ENCODE measurements around the gene KLHL17.

KLHL17 gene

DNA sequence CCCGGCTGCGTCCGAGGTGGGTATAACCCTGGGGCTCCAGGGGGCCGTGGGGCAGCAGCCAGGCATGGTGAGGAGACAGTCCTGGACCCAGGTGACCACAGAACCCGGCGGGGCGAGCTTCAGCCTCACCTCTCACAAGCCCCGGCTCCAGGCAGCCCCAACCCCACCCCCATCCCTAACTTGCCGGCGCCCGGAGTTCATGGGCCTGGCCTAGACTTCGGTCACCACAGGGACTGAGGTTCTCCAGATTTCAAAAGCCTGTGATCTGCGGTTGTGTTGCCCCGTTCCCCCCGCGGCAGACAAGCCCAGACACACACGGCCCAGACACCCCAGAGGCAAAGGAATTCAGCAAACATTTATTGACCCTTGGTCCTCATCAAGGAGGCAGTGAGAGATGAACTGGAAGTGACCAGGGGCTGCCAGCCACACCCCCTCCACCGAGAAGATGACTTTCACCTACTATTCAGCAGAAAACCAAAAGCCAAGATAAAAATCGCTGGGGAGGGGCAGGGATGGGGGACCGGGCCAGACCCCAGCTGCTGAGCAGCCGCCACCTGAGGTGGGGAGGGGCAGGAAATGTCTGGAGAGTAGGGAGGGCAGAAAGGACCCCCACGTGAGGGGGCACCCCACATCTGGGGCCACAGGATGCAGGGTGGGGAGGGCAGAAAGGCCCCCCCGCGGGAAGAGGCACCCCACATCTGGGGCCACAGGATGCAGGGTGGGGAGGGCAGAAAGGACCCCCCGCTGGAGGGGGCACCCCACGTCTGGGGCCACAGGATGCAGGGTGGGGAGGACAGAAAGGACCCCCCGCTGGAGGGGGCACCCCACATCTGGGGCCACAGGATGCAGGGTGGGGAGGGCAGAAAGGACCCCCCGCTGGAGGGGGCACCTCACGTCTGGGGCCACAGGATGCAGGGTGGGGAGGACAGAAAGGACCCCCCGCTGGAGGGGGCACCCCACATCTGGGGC is 35.6 kb downstream of the KLHL17 start:
- no peaks in the 10 kb centered on the region for H3K9me3 ChIP-seq (ENCODE audit: control insufficient read depth, low read length)
- no peak overlapping the region for H3K27ac ChIP-seq (ENCODE audit: insufficient read depth, low read depth, low read length, poor library complexity, severe bottlenecking)
- peaks cover 66% of the 10 kb centered on the region for H3K27me3 ChIP-seq (ENCODE audit: control insufficient read depth, insufficient read depth, low read length, poor library complexity, severe bottlenecking)
- H3K36me3 ChIP-seq (ENCODE audit: control insufficient read depth, insufficient read depth, low read length): no peaks in the 10 kb centered on the region
- H3K4me1 ChIP-seq (ENCODE audit: control insufficient read depth, insufficient read depth, low read length): peaks cover 10% of the 10 kb centered on the region
- WGBS, 2 experiments: 67 to 72% methylated on average over 26 to 28 of the region's 30 CpGs
- no peak overlapping the region for H3K4me3 ChIP-seq (ENCODE audit: insufficient read depth, low read depth, low read length)

- no peaks in the 10 kb centered on the region for H3K36me3 ChIP-seq (ENCODE audit: control insufficient read depth, insufficient read depth, low read length)
- peak overlapping the region; percentile 71 for H3K4me3 ChIP-seq (ENCODE audit: insufficient read depth, low read depth, low read length)
- no peak overlapping the region for H3K27ac ChIP-seq (ENCODE audit: insufficient read depth, low read depth, low read length, poor library complexity, severe bottlenecking)
- WGBS, 2 experiments: 59 to 60% methylated on average over 24 of the region's 24 CpGs
- H3K4me1 ChIP-seq (ENCODE audit: control insufficient read depth, insufficient read depth, low read length): peaks cover 10% of the 10 kb centered on the region
- H3K9me3 ChIP-seq (ENCODE audit: control insufficient read depth, low read length): no peaks in the 10 kb centered on the region
- H3K27me3 ChIP-seq (ENCODE audit: control insufficient read depth, insufficient read depth, low read length, poor library complexity, severe bottlenecking): peaks cover 74% of the 10 kb centered on the region
Measured at GRCh38 chr1:996851-997712, 36.7 kb downstream of the KLHL17 start.

DNA sequence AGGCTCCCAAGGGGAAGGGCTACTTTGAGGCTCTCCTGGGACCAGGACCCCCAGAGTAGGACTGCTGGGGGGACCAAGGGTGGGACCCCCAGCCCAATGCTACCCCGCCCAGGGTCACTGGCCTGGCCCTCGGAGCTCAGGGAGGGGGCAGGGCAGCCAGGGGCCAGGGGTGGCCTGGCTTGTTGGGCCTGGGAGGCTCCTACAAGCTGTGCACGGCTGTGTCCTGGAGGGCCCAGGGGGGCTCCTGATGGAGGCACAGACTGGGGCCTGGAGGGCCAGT is 37.3 kb downstream of the KLHL17 start:
- peaks cover 10% of the 10 kb centered on the region for H3K4me1 ChIP-seq (ENCODE audit: control insufficient read depth, insufficient read depth, low read length)
- H3K36me3 ChIP-seq (ENCODE audit: control insufficient read depth, insufficient read depth, low read length): no peaks in the 10 kb centered on the region
- H3K27ac ChIP-seq (ENCODE audit: insufficient read depth, low read depth, low read length, poor library complexity, severe bottlenecking): no peak overlapping the region
- peak overlapping the region; percentile 71 for H3K4me3 ChIP-seq (ENCODE audit: insufficient read depth, low read depth, low read length)
- WGBS, 2 experiments: 60 to 65% methylated on average over 3 of the region's 3 CpGs
- no peaks in the 10 kb centered on the region for H3K9me3 ChIP-seq (ENCODE audit: control insufficient read depth, low read length)
- H3K27me3 ChIP-seq (ENCODE audit: control insufficient read depth, insufficient read depth, low read length, poor library complexity, severe bottlenecking): peaks cover 78% of the 10 kb centered on the region

DNA sequence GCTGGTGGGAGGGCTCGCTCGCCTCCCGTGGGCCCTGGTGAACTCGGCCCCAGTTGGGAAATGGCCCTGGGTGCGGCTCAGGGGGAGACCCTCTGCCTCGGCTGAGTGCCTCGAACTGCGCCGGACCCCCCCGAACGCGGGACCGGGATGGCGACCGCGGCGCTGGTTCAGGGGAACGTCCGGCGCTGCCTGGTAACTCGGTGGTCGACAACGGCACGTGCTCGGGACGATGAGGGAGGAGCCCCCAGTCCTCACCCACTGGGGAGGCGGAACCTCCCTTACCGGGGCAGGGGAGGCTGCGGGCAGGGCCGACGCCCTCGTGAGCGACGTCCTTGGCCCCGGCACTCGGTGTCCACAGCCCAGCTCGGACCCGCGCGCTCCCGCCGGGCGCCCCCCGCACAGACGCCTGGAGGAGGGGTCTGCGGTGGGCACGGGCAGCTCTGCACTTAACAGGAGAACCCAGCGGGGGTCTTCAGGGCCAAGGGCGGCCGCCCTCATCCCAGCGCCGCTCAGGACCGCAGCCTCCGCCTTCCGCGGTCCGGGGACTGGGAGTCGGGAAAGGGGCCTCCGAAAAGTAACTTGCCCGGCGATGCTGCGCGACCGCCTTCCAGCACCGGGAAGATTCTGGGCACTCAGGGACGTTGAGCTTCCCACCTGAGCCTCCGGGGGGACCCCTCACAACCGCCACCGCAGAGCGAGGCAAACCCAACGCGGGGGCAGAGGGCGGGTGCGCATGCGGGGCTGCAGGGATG is 37.8 kb downstream of the KLHL17 start:
- peaks cover 81% of the 10 kb centered on the region for H3K27me3 ChIP-seq (ENCODE audit: control insufficient read depth, insufficient read depth, low read length, poor library complexity, severe bottlenecking)
- no peaks in the 10 kb centered on the region for H3K36me3 ChIP-seq (ENCODE audit: control insufficient read depth, insufficient read depth, low read length)
- peaks cover 11% of the 10 kb centered on the region for H3K4me1 ChIP-seq (ENCODE audit: control insufficient read depth, insufficient read depth, low read length)
- no peak overlapping the region for H3K27ac ChIP-seq (ENCODE audit: insufficient read depth, low read depth, low read length, poor library complexity, severe bottlenecking)
- no peaks in the 10 kb centered on the region for H3K9me3 ChIP-seq (ENCODE audit: control insufficient read depth, low read length)
- H3K4me3 ChIP-seq (ENCODE audit: insufficient read depth, low read depth, low read length): peak overlapping the region; percentile 71
- 13 to 14% methylated on average over 75 of the region's 75 CpGs for WGBS, 2 experiments

GRCh38 chr1:998745-998994 is 38.3 kb downstream of the KLHL17 start:
- peaks cover 77% of the 10 kb centered on the region for H3K27me3 ChIP-seq (ENCODE audit: control insufficient read depth, insufficient read depth, low read length, poor library complexity, severe bottlenecking)
- peak overlapping the region; percentile 71 for H3K4me3 ChIP-seq (ENCODE audit: insufficient read depth, low read depth, low read length)
- 0 to 1% methylated on average over 26 of the region's 27 CpGs for WGBS, 2 experiments
- H3K9me3 ChIP-seq (ENCODE audit: control insufficient read depth, low read length): no peaks in the 10 kb centered on the region
- no peaks in the 10 kb centered on the region for H3K36me3 ChIP-seq (ENCODE audit: control insufficient read depth, insufficient read depth, low read length)
- peaks cover 16% of the 10 kb centered on the region for H3K4me1 ChIP-seq (ENCODE audit: control insufficient read depth, insufficient read depth, low read length)
- H3K27ac ChIP-seq (ENCODE audit: insufficient read depth, low read depth, low read length, poor library complexity, severe bottlenecking): no peak overlapping the region

DNA sequence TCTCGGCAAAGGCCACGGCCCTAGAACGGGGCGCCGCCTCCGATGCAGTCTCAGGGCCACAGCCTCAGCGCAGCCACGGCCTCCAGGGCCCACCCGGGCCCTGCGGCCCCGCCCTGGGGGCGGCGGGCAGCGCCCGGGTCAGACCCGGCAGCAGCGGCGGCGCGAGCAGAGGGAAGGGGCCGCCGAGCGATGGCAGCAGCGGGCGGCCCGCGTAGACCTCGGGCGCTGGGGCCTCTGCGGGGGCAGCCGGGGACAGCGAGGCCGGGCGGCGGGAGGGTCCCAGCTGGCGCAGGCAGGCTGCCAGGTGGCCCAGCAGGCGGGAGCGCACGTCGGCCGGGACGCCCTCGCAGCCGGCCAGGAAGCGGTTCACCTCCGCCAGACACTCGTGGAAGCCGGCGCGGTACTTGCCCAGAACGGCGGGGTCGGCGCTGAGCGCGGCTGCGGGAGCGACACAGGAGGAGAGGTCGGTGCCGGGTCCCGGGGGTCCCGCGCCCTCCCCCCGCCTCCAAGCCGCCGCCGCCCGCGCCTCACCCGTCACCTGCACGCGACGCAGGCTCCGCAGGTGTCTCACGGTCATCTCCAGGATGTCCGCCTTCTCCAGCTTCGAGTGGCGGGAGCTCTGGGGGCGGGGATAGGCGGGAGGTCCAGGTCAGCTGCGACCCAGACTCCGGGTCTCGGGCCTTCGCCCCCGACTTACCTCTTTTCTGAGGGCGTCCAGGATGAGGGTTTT is 38.8 kb downstream of the KLHL17 start:
- 1% methylated on average over 86 of the region's 86 CpGs for WGBS, 2 experiments
- Histone ChIP-seq H3K4me3 (ENCODE audit: insufficient read depth, low read depth, low read length) (peak overlapping the region; percentile 71), H3K27ac (ENCODE audit: insufficient read depth, low read depth, low read length, poor library complexity, severe bottlenecking) (peak overlapping the region; percentile 71), H3K27me3 (ENCODE audit: control insufficient read depth, insufficient read depth, low read length, poor library complexity, severe bottlenecking) (peaks cover 77% of the 10 kb centered on the region), H3K4me1 (ENCODE audit: control insufficient read depth, insufficient read depth, low read length) (peaks cover 21% of the 10 kb centered on the region), H3K36me3 (ENCODE audit: control insufficient read depth, insufficient read depth, low read length) (no peaks in the 10 kb centered on the region), H3K9me3 (ENCODE audit: control insufficient read depth, low read length) (no peaks in the 10 kb centered on the region)

DNA sequence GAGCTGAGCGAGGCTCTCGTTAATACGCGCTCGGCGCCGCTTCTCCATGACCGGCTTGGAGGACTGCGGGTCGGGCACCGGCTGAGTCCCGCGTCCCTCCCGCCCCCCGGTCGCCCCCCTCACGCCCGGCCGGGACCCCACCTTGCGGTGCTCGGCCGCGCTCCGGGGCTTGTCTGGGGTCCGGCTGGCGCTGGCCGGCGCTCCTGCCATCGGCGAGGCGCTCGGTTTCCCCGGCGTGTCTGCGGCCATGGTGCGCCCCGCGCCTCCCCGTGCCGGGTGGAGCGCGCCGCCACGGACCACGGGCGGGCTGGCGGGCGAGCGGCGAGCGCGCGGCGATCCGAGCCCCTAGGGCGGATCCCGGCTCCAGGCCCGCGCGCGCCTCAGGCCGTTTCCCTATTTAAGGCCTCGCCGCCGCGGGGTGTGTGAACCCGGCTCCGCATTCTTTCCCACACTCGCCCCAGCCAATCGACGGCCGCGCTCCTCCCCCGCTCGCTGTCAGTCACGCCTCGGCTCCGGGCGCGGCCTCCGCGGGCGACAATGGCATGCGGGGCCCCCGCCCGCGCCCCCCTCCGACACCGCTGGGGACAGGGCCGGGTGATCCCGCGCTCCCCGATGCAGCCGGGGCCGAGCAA is 39.5 kb downstream of the KLHL17 start, which contains the start of gene HES4:
HES4 (minus strand) TSS at position 373 of the 632 bp plus-strand sequence; CDS start at position 249, 124 bp downstream.
- Histone ChIP-seq H3K36me3 (ENCODE audit: control insufficient read depth, insufficient read depth, low read length) (no peaks in the 10 kb centered on the region), H3K27ac (ENCODE audit: insufficient read depth, low read depth, low read length, poor library complexity, severe bottlenecking) (peak within 1 kb of the TSS; percentile 98), H3K27me3 (ENCODE audit: control insufficient read depth, insufficient read depth, low read length, poor library complexity, severe bottlenecking) (peaks cover 70% of the 10 kb centered on the region), H3K4me3 (ENCODE audit: insufficient read depth, low read depth, low read length) (peak within 1 kb of the TSS; percentile 71), H3K4me1 (ENCODE audit: control insufficient read depth, insufficient read depth, low read length) (peaks cover 28% of the 10 kb centered on the region), H3K9me3 (ENCODE audit: control insufficient read depth, low read length) (no peaks in the 10 kb centered on the region)
- WGBS, 2 experiments: 1% methylated on average over 95 of the region's 95 CpGs

DNA sequence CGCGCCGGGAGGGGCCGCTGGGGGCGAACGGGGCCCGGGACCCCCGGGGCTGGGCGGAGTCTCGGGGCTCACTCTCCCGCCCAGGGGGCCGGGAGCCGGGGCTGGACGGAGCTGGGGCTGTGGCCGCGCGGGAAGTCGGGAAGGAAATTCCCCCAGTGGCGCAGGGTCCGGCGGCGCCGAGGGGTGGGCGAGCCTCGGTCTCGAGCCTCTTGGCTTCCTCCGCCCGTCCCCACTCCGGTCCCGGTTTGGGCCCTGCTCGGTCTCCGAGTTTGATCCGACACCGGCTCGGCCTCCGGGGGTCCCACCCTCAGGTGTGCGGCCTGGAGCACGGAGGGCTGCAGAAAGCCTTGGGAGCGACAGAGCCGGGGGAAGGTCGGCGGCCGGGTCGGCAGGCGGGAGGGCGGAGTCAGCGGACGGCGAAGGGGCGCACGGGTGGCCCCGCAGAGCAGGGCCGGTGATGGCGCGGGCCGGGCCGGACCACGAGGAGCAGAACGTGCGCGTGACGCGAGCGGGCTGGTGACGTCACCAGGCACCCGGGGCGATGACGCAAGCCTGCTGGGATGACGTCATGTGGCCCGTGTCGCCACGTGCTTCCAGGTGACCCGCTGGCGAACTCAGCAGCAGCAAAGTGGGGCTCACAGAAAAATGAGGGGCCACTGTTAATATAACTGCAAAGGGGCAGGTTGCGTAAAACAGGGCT is 40.1 kb downstream of the KLHL17 start:
- H3K36me3 ChIP-seq (ENCODE audit: control insufficient read depth, insufficient read depth, low read length): no peaks in the 10 kb centered on the region
- H3K27me3 ChIP-seq (ENCODE audit: control insufficient read depth, insufficient read depth, low read length, poor library complexity, severe bottlenecking): peaks cover 64% of the 10 kb centered on the region
- peaks cover 34% of the 10 kb centered on the region for H3K4me1 ChIP-seq (ENCODE audit: control insufficient read depth, insufficient read depth, low read length)
- peak overlapping the region; percentile 98 for H3K27ac ChIP-seq (ENCODE audit: insufficient read depth, low read depth, low read length, poor library complexity, severe bottlenecking)
- WGBS, 2 experiments: 1 to 2% methylated on average over 75 of the region's 75 CpGs
- H3K4me3 ChIP-seq (ENCODE audit: insufficient read depth, low read depth, low read length): peak overlapping the region; percentile 71
- no peaks in the 10 kb centered on the region for H3K9me3 ChIP-seq (ENCODE audit: control insufficient read depth, low read length)

Measured in ectodermal cell (in vitro differentiated cells).